Mucosa of stomach (tissue), 1 donor: ENCODE measurements around the gene SLC39A11.

Experiments
- H3K27me3 ChIP-seq: one replicate; pipeline ENCODE4 v1.7.0; 2013; ENCODE audit warnings: mild to moderate bottlenecking, low read length; ENCODE audit not compliant: control insufficient read depth, insufficient read depth
- H3K36me3 ChIP-seq: one replicate; pipeline ENCODE4 v1.7.0; 2013; ENCODE audit warnings: low read length; ENCODE audit not compliant: control insufficient read depth, insufficient read depth
- H3K4me1 ChIP-seq: one replicate; pipeline ENCODE4 v1.7.0; 2013; ENCODE audit warnings: mild to moderate bottlenecking, low read length; ENCODE audit not compliant: control insufficient read depth, insufficient read depth
- H3K4me3 ChIP-seq: one replicate; pipeline ENCODE4 v1.7.0; 2013; ENCODE audit warnings: low read length
- H3K9ac ChIP-seq: one replicate; pipeline ENCODE4 v1.7.0; 2013; ENCODE audit warnings: mild to moderate bottlenecking, low read length, moderate library complexity
- H3K9me3 ChIP-seq: one replicate; pipeline ENCODE4 v1.7.0; 2013; ENCODE audit warnings: mild to moderate bottlenecking, low read length, moderate library complexity; ENCODE audit not compliant: control insufficient read depth
- donor health status: Pancreatic carcinoma.

The SLC39A11 gene

DNA sequence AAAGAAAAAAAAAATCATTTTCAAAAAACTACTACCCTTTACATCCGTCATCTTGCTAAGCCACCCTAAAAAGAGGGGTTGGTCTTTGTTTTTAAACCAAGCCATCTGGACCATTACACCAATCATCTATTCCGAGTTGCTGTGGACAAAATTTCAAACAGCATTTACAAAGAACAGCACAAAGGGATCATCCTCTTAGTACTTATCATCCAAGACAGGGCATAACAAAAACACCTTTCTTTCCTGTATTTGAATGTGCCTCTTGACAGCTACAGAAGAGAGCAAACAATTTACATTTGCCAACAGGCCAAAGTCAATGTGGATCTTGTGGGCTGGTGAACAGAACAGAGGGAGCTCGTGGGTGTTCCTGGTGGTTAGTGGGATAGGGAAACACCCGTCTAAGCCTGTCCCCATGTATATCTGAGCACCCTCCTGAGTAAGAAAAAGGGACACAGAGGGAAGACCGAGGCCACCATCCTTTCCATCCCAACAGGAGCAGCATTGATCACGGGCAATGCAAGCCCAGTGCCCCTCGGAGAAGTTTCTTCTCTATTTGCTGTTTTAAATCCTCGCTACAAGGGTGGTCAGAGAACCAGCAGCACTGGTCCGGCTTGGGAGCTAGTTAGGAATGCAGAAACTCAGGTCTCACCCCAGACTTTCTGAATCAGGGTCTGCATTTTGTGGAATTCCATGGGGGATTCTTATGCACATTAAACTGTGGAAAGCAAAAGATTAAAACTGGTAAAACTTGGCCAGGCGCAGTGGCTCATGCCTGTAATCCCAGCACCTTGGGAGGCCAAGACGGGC is 1.9 kb downstream of the SLC39A11 start:
- Histone ChIP-seq H3K9ac (peak overlapping the region; percentile 1), H3K4me1 (peaks cover 22% of the 10 kb centered on the region), H3K9me3 (no peaks in the 10 kb centered on the region), H3K27me3 (no peaks in the 10 kb centered on the region), H3K4me3 (peak overlapping the region; percentile 15), H3K36me3 (no peaks in the 10 kb centered on the region)

DNA sequence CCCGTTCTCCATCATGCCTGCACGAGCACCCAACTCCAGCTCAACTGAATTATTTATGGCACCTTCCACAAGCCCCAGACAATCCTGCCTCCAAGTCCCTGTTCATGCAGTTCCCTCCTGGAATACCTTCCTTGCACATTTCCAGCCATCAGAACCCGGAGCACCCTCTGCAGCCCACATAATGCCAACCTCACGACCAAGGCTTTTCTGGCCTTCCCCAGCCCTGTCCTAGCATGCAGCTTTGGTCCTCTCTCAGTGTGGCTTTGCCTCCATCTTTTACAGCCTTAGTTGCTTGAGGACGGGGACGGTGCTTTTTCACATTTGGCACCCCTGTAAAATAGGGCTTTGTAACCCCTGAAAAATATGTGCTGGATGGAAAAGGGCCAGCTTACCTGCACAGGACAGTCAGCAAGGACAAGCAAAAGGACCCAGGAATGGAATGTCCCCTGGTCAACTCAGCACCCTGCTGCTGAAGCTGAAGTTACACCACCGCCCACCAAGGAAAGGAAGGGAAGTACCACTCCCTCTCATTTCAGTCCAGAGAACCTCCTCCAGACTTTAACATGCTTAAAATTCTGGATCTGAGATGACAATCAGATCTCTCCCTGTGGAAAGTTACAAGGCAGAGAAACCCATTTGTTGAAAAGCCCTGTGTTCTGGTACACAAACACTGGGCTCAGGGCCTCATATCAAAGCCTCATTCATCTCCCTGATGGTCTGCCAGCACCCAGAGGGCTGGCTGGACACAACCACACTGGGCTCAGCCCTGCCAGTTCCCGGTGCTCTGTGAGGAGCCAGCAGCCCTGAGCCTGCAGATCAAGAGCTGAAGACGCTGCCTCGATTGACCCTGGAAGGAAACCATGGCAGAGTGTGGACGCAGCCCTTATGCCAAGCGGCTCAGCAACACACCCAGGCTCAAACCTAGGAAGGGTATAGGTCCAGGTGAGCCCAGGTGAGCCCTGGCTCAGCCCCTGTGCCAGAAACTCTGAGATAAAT is 2.9 kb downstream of the SLC39A11 start:
- Histone ChIP-seq H3K27me3 (no peaks in the 10 kb centered on the region), H3K9ac (no peak overlapping the region), H3K36me3 (no peaks in the 10 kb centered on the region), H3K4me3 (peak overlapping the region; percentile 15), H3K4me1 (peaks cover 22% of the 10 kb centered on the region), H3K9me3 (no peaks in the 10 kb centered on the region)

DNA sequence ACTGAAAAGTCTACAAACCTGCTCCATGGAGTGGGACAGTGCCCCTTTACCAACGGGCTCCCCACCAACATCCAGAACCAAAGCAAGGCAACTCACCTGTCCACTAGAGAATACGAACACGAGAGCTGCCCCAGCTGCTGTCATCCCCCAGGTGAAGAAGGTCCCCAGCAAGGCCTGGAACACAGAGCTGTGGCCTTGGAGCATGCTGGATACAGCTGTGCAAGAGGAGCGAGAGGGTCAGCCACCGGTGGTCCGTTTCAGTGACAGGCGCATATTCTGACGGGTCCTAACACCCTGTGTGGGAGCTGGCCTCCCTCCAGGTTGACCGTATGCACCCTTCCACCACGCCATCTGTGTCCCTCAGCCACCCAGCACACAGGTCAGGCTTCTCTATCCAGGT is 3.9 kb downstream of the SLC39A11 start:
- peaks cover 22% of the 10 kb centered on the region for H3K4me1 ChIP-seq
- no peak overlapping the region for H3K4me3 ChIP-seq
- H3K9me3 ChIP-seq, result no peaks in the 10 kb centered on the region
- no peaks in the 10 kb centered on the region for H3K36me3 ChIP-seq
- no peak overlapping the region for H3K9ac ChIP-seq
- H3K27me3 ChIP-seq, result no peaks in the 10 kb centered on the region

DNA sequence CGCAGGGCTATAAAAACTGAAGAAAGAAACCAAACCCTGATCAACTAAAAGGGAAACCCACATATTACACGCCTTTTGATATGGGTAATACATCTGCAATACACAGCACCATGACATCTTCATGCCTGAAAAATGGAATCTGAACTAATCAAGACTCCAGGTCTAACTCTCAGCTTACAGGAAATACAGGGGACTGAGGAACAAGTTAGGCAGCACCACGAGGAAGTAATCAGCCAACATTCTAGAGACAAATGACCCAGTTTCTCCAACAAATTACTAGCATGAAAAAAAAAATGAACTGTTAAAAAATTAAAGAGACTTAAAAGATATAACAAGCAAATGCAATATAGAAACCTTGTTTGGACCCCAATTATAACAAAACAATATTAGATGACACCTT is 9.1 kb downstream of the SLC39A11 start:
- Histone ChIP-seq H3K36me3 (no peaks in the 10 kb centered on the region), H3K9ac (no peak overlapping the region), H3K4me3 (no peak overlapping the region), H3K4me1 (peaks cover 6% of the 10 kb centered on the region), H3K27me3 (no peaks in the 10 kb centered on the region), H3K9me3 (no peaks in the 10 kb centered on the region)

DNA sequence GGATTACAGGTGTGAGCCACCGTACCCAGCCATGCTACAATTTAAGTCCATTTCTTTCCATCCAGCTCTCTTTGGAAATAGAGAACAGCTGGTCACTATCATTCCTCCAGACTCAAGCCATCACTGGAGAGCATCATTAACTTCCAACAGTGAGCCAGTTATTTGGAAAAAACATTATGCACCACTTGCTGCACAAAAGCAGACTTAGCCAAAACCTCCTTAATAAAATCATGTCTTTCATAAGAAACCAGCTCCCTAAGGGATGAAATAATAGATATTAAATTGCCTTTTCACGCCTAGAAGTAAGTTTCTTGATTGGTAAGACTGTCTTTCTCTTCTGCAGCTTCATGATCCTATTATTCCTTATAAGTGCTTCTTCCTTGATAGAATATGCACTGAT is 17.9 kb downstream of the SLC39A11 start:
- peaks cover 4% of the 10 kb centered on the region for H3K4me1 ChIP-seq
- H3K9ac ChIP-seq, result no peak overlapping the region
- H3K4me3 ChIP-seq, result no peak overlapping the region
- H3K36me3 ChIP-seq, result peaks cover 7% of the 10 kb centered on the region
- no peaks in the 10 kb centered on the region for H3K9me3 ChIP-seq
- no peaks in the 10 kb centered on the region for H3K27me3 ChIP-seq

DNA sequence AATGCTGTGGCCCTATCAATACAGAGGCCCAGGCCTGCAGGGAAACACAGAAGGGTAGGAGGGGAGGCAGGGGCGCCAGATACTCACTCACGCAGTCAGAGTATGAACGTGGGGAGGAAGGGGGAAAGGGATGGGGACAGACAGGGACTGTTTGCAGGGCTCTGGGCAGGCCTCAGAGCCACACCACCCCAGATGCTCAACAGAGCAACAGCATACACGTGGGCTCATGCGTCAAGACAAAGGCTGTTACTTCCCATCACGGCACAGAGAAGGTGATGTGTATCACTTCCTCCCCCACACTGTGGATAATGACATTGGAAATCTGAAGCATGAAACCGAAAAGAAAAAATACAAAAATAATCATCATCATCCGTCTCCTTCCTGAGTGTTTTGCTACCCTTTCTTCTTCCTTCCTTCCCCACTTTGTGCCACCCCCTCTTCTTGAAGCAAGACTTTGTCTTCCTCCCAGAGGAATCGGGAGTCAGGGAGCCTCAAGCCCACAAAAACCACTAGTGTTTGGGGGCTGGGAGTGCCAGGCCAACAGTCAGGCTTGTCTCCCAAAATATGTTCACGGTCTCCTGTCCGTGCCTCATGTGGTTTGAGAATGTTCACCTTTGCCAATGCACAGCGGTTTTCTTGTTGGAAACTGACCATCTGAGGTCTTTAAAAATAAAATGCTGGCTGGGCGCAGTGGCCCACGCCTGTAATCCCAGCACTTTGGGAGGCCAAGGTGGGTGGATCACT is 20.1 kb downstream of the SLC39A11 start:
- no peak overlapping the region for H3K9ac ChIP-seq
- peaks cover 7% of the 10 kb centered on the region for H3K36me3 ChIP-seq
- no peaks in the 10 kb centered on the region for H3K27me3 ChIP-seq
- no peaks in the 10 kb centered on the region for H3K4me1 ChIP-seq
- no peaks in the 10 kb centered on the region for H3K9me3 ChIP-seq
- no peak overlapping the region for H3K4me3 ChIP-seq

DNA sequence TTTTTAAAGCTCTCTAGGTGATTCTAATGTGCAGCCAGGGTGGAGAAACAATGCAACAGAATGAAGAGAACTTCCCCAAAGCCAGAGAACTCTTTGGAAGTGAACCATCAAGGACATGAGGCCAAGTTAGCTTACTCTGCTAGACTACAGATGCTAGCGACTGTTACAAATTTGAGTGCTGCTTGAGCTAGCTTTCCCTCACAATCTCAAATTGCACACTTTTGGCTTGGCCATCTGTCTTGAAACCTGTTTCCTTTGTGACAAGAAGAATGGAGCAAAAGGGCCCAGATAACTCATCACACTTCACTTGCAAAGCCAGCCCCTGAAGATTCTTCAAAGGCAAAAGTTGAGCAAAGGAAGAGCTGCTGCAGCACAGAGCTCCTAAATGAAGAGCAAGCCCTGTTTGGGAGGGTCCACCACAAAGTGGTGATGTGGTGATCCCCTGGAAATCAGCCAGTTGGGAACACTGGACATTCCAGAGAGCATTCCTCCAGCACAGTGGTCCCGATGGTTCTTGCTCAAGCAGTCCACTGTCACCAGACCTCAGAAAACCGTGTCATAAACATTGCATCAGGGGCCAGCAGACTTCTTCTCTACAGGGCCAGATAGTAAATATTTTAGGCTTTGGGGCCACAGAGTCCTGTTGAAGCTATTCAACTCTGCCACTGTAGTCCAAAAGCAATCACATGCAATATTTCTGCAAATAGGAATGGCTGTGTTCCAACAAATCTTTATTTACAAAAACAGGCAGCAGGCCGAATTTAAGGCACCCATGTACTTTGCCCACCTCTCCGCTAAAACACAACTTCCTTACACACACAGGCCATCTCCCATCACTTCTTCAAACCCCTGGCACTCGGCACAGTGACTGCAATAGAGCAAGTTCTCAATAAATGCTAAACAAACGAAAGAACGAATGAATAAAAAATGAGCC is 21.2 kb downstream of the SLC39A11 start:
- Histone ChIP-seq H3K4me3 (no peak overlapping the region), H3K9me3 (no peaks in the 10 kb centered on the region), H3K36me3 (peaks cover 7% of the 10 kb centered on the region), H3K4me1 (no peaks in the 10 kb centered on the region), H3K27me3 (no peaks in the 10 kb centered on the region), H3K9ac (no peak overlapping the region)

DNA sequence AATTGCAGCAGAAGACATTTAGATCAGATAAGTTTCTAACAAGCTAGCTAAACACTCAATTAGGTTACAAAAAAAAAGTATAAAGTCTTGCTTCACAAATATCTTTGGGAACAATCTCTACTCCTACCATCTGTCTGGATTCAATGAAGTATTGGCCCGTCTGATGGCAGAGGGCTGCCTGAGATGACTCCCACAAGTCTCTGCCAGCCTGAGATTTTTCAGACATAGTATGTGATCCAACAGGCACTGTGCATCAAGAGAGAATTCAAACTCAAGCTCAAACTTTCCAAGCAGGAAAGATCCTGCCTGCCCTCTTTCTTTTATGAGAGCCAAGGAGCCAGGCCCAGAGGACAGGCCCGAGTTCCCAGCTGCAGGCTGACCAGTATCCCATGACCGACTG is 22.6 kb downstream of the SLC39A11 start:
- Histone ChIP-seq H3K9ac (no peak overlapping the region), H3K9me3 (no peaks in the 10 kb centered on the region), H3K27me3 (no peaks in the 10 kb centered on the region), H3K4me3 (no peak overlapping the region), H3K36me3 (peaks cover 7% of the 10 kb centered on the region), H3K4me1 (no peaks in the 10 kb centered on the region)

DNA sequence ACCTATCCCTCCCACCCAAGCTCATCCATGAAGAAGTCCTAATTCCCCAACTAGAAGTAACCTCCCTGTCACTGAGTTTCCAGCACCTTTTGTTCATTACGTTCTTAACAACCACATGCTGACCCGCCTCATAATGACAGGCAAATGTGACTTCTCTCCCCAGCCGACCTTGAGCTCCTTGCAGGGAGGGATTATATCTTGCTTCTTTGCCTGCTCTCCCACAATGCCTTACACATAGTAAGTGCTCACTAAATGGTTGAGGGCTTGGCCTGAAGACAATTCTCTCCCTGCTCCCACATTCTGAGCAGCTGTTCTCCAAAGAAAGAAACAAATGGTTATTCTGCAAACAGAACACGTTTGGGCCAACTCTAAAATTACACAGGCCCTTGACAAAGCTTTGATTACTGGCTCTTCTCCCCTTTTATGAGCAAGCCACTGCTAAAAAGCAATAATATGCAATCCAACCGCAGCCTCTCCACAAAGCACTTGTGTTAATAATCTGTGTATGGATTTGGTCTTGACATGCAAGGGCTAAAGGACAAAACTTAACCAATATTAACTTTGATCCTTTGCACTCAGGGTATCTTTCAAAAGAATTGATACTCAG is 23.2 kb downstream of the SLC39A11 start:
- H3K9me3 ChIP-seq, result no peaks in the 10 kb centered on the region
- peaks cover 1% of the 10 kb centered on the region for H3K4me1 ChIP-seq
- no peaks in the 10 kb centered on the region for H3K27me3 ChIP-seq
- H3K4me3 ChIP-seq, result no peak overlapping the region
- H3K9ac ChIP-seq, result no peak overlapping the region
- peaks cover 7% of the 10 kb centered on the region for H3K36me3 ChIP-seq

DNA sequence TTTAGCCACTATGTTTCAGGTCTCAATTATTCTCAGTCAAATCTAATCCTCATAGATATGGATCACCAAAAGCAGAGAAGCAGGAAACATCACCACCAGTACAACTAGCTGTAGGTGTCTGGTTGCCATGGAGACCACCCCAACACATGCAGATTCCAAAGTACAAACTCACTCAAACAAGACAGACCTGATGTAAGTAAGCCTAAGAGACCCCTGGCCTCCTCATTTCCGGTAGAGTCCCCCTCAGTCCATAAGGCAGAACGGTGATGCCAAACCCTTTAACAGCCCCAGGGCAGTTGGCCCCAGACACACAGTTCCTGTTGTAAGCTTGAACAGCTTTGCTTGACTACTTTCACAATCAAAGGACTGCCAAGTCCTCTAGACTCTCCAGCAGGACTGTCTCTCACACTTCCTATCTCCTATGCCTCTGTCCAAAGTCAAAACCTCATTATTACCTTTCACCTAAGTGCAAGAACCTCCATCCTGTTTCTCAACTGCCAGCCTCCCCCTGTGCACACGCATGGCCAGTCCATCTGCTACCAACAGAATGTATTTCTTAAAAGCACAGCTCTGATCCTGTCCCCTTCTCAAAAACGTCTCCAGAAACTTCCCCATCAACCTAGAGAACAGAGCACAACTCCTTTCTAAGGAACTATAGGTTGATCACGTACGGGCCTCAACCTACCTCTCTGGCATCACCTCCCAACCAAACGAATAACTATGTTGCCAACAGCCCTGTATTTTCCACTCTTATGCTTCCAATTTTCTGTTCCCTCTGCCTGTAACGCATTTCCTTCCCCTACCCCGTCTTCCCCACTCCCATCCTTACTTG is 23.9 kb downstream of the SLC39A11 start:
- Histone ChIP-seq H3K36me3 (peaks cover 5% of the 10 kb centered on the region), H3K9ac (no peak overlapping the region), H3K27me3 (no peaks in the 10 kb centered on the region)

More for the DNA sequence above, 23.9 kb downstream of the SLC39A11 start:
- Histone ChIP-seq H3K4me1 (peaks cover 3% of the 10 kb centered on the region), H3K9me3 (no peaks in the 10 kb centered on the region), H3K4me3 (no peak overlapping the region)
